Hematopoietic multipotent progenitor cell treated with erythropoietin and hydrocortisone succinate and interleukin-3 and kit ligand, for 4 days (in vitro differentiated cells): ENCODE measurements around the gene TNRC6C.

ENCODE experiments used
- DNase-seq: peaks from one replicate; pipeline ENCODE4 v3.0.0-alpha.2; 2015

Gene TNRC6C

DNA sequence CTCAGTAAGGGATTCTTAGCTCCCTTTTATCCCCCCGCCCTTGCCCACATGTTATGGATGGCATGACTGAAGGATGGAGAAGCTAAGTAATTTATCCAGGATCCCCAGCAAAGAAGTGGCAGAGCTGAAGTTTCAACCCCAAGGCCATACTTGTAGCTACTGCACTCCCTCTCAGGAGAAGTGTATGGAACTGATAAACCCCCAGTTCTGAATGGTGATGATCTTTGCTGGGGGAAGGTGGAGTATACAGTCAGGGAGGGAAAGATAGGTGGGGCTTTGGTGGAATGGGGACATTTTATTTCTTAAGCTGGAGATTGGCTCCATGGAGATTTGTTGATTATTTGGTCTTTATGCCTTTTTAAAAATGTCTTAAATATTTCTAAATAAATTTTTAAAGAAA, 58.3 kb downstream of the TNRC6C start:
- DNase-seq: peak; percentile 37

DNA sequence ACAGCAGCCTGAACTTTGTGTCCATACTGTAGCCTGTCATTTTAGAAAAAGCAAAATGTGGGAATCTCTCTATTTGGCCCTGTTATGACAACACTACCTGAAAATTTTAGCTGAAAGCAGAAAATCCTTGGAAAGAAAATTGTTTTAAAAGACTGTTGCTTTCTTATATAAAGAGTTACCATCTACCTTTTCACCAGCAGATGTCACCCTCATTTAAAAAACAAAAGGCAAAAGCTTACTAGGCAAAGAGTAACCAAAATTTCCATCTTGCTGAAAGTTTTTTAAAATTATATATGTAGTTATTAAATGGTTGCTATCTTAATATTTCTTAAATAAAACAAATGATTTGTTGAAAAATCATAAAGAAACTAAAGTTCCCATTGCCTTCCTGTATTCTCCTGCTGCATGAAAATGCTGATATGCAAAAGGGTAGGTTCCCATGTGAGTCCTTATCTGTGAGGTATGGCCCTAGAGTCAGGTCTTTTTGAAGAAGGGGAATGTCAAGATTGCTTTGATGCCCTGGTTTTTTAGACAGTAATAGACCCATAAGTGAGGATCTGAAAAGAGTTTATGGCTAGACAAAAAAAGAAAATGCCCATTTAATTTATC, 61.0 kb downstream of the TNRC6C start:
- peak; percentile 77 for DNase-seq

DNA sequence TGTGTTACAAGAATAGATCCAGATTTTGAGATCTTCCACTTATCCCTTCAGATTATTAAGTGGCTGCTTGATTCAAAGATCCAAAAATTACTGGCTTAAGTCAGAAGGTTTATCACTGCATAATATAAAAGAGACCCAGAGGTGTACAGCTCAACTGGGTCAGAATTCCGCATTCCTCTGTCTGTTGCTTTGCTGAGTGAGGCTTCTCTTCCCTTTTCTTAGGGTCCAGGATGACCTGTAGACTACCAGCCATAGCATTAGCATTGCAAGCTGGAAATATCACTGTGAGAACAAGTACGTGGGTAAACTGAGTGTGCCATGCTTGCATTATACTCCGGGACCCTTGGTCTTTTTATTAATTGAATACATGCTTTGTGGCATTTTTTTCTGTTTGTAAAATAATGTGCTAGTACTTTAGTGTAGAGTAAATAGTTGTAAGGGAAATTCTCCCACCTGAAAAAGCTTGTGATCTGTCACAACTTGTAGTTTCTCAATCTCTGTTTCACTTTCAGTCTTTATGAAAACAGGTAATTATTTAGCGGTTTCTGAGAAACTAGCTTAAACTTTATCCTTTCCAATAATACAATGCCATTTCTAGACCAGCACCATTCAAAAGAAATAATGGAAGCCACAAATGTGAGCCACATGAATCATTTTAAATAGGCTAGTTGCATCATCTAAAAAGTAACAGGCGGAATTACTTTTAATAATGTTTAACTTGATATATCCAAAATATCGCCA, 61.6 kb downstream of the TNRC6C start:
- no peak for DNase-seq

- no peak for DNase-seq
Measured at GRCh38 chr17:78020717-78021108, 62.2 kb downstream of the TNRC6C start.

DNA sequence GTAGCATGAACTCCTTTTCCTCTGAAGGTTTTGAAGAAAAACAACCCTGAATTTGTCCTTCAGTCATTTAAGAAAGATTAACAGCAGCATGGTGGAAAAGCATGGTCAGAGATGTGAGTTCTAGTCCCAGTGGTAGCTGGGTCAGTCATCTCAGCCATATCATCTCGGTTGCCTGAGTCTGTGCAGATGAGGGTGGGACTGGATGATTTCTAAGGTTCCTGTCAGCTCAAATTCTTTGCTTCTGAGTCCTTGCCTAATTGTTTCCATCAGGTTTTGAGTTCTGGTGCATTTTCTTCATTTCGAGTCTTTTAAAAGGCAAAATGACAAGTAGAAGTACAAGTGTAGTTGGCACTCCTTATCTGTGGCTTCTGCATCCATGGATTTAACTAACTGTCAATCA, 63.9 kb downstream of the TNRC6C start:
- no peak for DNase-seq

DNA sequence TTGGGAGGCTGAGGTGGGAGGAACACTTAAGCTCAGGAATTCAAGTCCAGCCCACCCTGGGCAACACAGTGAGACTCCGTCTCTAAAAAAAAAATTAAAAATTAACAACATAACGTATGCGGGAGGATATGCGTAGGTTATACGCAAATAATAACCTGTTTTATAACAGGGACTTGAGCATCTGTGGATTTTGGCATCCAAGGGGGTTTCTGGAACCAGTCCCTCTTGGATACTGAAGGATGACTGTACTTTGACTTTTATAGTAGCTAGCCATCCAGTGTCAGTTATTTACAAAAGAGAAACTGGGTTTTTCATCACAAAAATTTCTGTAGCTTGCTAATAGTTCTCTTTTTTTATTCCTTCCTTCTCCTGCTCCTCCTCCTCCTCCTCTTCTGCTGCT, 64.5 kb downstream of the TNRC6C start:
- DNase-seq: no peak

DNA sequence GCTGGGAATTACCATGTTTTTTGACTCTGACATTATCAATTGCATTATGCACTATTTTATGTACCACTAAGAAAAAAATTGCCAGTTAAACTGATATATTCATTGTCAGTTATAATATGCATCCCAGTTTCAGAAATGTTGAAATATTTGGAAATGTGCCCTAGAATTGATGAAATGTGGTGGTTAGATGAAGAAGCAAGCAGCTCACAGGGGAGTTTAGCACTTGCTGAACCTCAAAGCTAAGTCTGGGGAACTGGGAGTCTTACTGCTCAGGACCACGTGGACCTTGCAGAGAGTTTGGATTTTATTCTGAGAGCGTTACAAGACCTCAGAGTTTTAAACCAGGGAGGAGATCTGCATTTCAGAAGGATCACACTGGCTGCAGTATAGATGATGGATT, 67.9 kb downstream of the TNRC6C start:
- peak; percentile 50 for DNase-seq

- DNase-seq: no peak
Measured at GRCh38 chr17:78027121-78027520, 68.6 kb downstream of the TNRC6C start.

DNA sequence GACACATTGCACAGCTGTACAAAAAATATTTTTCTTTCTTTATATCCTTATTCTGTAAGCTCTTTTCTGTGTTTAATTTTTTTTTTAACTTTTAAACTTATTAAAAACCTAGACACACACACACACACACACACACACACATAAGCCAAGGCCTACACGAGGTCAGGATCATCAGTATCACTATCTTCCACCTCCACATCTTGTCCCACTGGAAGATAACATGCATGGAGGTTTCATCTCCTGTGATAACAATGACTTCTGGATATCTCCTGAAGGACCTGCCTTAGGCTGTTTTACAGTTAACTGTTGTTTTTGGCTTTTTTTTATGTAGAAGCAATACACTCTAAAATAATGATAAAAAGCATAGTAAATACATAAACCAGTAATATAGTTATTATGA, 71.2 kb downstream of the TNRC6C start:
- DNase-seq: peak; percentile 74

DNA sequence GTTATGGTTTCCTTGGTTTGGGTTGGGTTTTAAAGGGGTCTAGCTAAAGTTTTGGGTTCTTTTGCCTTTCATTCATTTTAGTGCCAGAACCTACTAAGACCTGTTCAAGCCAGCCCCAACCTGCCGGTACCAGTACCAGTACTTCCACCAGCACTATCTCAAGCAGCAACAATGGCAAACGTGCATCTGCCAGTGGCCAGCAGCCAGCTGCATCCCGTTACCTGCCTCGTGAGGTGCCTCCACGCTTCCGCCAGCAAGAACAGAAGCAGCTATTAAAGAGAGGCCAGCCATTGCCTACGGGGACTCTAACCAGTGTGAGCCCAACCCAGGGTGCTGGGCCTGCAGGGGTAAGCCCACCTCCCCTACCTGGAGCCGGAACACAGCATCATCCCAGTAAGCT, 72.9 kb downstream of the TNRC6C start:
- no peak for DNase-seq

DNA sequence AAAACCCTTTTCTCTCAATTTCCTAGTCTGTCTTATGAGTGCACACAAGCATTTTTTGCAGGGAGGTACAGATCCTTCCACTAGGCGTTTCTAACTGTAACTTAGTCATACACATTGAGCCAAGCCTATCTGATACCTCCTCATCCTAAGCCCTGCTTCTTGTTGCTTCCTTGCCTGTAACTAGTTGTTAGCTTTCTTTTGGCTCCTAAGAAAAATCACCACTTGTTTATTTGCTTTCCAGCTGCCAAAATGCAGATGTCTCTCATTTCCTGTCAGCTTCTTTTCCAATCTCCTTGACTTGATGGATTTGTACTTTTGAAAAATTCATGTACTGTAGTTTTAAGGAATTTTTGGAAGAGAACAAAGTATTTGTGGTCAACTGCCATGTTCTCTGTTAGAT, 73.7 kb downstream of the TNRC6C start:
- peak; percentile 30 for DNase-seq

DNA sequence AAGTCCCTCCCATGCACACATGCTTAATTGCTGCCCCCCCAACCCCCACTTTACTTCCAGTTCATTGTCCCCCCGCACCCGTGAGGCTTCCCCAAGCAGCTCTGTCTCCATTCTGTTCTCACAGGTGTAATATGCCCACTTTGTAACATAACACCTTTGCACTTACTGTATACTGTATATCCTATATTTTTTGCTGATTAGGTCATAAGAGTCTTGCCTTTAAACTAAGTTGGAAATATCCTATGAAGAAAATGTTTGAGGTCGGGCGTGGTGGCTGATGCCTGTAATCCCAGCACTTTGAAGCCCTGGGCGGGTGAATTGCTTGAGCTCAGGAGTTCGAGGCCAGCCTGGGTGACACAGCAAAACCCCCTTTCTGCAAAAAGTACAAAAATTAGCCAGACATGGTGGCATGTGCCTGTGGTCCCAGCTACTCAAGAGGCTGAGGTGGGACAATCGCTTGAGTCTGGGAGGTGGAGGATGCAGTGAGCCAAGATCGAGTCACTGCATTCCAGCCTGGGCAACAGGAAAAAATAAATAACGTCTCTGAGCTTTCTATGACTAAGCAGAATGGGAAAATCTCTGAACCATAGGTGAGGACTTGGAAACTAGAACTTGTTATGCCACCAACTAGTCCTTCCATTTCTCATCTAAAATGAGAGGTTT, 76.1 kb downstream of the TNRC6C start:
- DNase-seq: no peak

DNA sequence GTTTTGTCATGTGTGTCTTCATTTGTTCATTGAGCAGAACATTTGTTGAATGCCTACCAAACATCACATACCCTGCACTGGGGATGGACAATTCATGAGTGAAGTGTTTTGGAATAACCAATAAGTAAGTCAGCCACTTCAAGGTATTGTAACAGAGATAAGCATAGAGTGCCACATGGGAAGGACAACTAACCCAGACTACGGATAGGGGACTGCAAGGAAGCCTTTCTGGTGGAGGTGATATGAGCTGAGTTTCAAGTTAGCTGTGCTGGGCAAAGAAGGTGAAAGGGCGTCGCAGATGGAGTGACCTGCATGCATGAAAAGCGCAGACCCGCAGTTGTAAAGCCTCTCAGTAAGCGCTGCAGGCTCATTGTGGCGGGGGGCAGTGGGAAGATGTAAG, 78.8 kb downstream of the TNRC6C start:
- DNase-seq: no peak

- no peak for DNase-seq
Measured at GRCh38 chr17:78038748-78039288, 80.3 kb downstream of the TNRC6C start.

DNA sequence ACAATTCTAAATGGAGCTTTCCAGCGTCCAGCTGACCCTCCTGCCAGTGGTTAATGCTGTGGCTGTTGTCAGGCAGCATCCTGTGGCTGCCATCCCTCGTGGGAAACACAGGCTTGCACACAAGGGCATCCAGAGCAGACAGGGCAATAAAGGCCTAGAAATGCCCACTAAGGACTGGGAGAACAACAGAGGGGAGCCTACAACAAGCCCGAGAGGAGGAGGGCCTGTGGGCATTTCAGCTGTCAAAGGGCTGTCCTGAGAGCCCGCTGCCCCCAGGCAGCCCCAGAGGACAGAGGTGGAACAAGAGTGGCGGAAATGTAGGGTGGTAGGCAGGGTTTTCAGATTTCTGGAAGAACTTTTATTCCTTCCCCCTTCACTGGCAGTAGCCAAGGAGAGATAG, 81.1 kb downstream of the TNRC6C start:
- no peak for DNase-seq

DNA sequence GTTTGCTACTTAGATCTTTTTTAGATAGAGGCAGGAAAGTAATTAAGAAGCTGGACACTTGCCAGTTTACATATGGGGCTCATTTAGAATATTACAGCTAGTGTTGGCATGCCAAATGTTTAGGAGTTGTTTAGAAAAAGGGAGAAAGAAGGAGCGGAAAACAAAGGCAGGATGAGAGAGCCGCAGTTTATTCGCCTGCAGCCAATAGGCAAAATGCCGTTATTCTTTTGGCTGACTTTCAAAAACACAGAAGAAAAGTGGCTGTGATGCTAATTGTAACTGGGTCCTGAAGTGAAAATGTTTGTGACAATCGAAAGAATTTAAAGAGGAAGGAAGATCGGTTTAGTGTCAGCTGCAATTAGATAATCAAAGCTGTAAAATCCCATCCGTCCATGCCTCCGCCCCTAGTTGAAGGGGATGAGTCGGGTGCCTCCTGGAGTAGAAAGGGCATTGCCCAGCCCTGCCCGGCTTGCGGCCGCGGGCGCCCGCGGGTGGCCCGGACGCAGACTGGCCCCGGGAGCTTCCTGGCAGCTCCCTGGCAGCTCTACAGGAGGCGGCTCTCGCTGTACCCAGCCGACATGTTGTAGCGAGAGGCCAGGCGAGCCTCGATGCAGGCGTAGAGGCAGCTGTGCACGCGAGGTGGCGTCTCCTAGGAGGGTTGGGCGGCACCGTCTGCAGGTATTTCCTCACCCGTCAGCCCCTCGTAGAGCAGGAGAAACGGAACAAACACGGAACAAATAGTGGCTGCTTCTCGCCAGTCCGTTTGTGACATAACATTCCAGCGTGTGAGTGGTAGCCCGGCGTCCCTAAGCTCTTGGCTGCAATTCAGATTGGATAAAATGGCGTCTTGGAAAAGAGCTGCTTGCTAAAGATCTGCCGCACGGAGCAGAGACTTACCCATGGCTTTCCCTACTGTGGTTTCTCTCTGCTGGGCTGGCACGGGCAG, 82.2 kb downstream of the TNRC6C start:
- peak; percentile 34 for DNase-seq

GRCh38 chr17:78041386-78042179, 83.1 kb downstream of the TNRC6C start:
- no peak for DNase-seq

DNA sequence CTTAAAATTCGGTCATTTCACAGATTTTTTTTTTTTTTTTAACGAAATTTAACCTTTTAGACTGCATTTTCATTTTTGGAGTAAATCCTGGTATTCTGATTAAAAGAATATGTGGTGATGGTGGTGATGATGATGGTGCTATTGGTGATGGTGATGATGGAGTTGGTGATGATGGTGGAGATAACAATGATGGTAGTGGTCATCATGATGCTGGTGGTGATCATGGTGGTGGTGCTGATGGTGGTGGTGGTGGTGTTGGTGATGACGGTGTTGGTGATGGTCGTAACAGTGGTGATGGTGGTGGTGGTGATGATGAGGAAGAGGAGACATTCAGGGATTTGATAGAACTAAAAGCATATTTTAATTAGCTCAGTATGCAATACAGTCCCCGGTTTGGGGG, 84.0 kb downstream of the TNRC6C start:
- DNase-seq: no peak

GRCh38 chr17:78043031-78043430, 84.5 kb downstream of the TNRC6C start:
- DNase-seq: no peak

DNA sequence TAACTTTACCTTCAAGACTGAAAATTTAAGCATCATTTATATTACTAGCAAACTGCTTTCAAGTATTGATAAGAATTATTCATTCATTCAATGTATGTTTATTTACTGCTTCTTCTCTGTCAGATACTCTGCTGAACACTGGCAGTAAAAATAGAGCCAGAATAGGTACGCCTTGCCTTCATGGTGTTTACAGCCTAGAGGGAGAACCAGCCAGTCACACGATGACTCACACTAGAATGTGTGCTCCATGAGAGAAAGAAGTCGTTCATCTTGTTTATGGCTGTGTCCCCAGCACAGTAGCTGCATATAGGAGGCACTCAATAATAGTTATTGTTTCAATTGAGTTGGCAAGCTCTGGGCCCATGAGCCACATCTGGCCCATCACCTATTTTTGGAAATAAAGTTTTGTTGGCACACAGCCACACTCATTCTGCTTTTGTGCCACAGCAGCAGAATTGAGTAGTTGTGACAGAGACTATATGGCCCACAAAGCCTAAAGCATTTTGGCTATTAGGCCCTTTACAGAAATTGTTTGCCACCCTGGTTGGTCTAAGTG, 85.9 kb downstream of the TNRC6C start:
- no peak for DNase-seq

DNA sequence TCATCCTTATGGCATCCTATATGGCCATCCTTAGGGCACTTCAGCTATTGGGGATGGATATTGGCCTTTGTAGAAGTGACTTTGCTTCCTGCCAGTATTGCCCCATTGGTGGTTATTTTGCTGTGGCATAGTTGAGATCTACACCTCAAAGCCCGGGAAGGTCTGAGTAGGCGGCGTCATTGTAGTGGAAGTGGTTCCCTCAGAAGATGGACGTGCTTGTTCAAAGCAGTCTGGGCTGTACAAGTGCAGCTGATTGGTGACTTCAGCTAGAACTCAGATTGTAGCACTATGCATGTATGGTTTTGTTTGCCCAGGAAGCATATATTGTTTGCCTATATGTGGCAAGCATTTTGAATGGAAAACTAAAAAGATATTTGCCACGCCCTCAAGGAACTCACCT, 86.8 kb downstream of the TNRC6C start:
- no peak for DNase-seq

GRCh38 chr17:78046923-78047322, 88.4 kb downstream of the TNRC6C start:
- DNase-seq: peak; percentile 57
